Adipose tissue (tissue), 3 donors: ENCODE results near the gene SDR42E2. TPM values are rescaled to one million over a fixed set of nuclear protein-coding genes. Genes with fewer than 3 reads are reported as not detected.
"Not testable (repeated sequence)": the region's sequence is repeated elsewhere in the genome, so short reads cannot be mapped to it uniquely, and the experiment has no call there.

Source experiments
- H3K27ac ChIP-seq: one replicate; pipeline ENCODE4 v1.5.1; 2013; ENCODE audit warnings: low read depth, low read length
- WGBS, 3 donors: extraction: QIAGEN DNeasy Blood & Tissue Kit; methylation state at CpG; one replicate each; pipeline ENCODE4 v1.1.7; 2013; 5-methylcytosine and 5-hydroxymethylcytosine counted together
- polyA plus RNA-seq, 3 donors: library from polyadenylated mRNA; stranded (reverse); fragments of 200-250 nt; gene quantifications; one replicate each; pipeline ENCODE4 v1.2.3, GENCODE V29; 2013
- donor health status: healthy with polysubstance abuse.
- donor health status: Bipolar disorder and iron deficiency.
- donor health status: healthy.

Gene SDR42E2
- polyA plus RNA-seq, 3 donors, result not detected

- 95 to 98% (median 96%) methylated on average over 2 of the region's 2 CpGs for WGBS, 3 donors
- no peak overlapping the region for H3K27ac ChIP-seq
Observed at GRCh38 chr16:22204091-22204655, 41.9 kb downstream of the SDR42E2 start.

GRCh38 chr16:22205577-22206012 lies 43.3 kb downstream of the SDR42E2 start:
- 3 to 5% (median 4%) methylated on average over 11 of the region's 11 CpGs for whole genome bisulfite sequencing, 3 donors
- H3K27ac ChIP-seq, result no peak overlapping the region

- peak within 1 kb of the TSS; percentile 88 for H3K27ac ChIP-seq
- 0% methylated on average over 56 to 74 of the region's 74 CpGs for WGBS, 3 donors
Observed at GRCh38 chr16:22206013-22206841, 43.9 kb downstream of the SDR42E2 start, which contains the start of gene EEF2K. Gene EEF2K, plus strand, starts transcription at chr16:22206278. Its CDS starts 19,452 bp downstream, at chr16:22225730.

- peak overlapping the region; percentile 88 for H3K27ac ChIP-seq
- 5 to 6% (median 5%) methylated on average over 35 of the region's 35 CpGs for WGBS, 3 donors
Observed at GRCh38 chr16:22206842-22207714, 44.8 kb downstream of the SDR42E2 start.

GRCh38 chr16:22207715-22208360 lies 45.5 kb downstream of the SDR42E2 start:
- WGBS, 3 donors, result 43 to 60% (median 50%) methylated on average over 10 of the region's 10 CpGs
- H3K27ac ChIP-seq, result no peak overlapping the region

GRCh38 chr16:22210285-22210684 lies 48.0 kb downstream of the SDR42E2 start:
- WGBS, 3 donors, result 91 to 96% (median 95%) methylated on average over 6 of the region's 6 CpGs
- H3K27ac ChIP-seq, result no peak overlapping the region

GRCh38 chr16:22210854-22211253 lies 48.5 kb downstream of the SDR42E2 start:
- H3K27ac ChIP-seq, result no peak overlapping the region
- WGBS, 3 donors, result 77 to 80% (median 79%) methylated on average over 2 of the region's 2 CpGs

GRCh38 chr16:22213236-22213635 lies 50.9 kb downstream of the SDR42E2 start:
- no peak overlapping the region for H3K27ac ChIP-seq
- 60 to 91% (median 73%) methylated on average over 4 of the region's 4 CpGs for WGBS, 3 donors

- no peak overlapping the region for H3K27ac ChIP-seq
- WGBS, 3 donors, result 94 to 100% (median 98%) methylated on average over 3 of the region's 3 CpGs
Observed at GRCh38 chr16:22213801-22214200, 51.5 kb downstream of the SDR42E2 start.

- no peak overlapping the region for H3K27ac ChIP-seq
- WGBS, 3 donors, result 95 to 100% (median 95%) methylated on average over 2 of the region's 2 CpGs
Observed at GRCh38 chr16:22214402-22214801, 52.1 kb downstream of the SDR42E2 start.

GRCh38 chr16:22214889-22215288 lies 52.6 kb downstream of the SDR42E2 start:
- WGBS, 3 donors, result 84 to 88% (median 85%) methylated on average over 3 of the region's 3 CpGs
- no peak overlapping the region for H3K27ac ChIP-seq

- WGBS, 3 donors, result 43 to 72% (median 69%) methylated on average over 9 of the region's 9 CpGs
- no peak overlapping the region for H3K27ac ChIP-seq
Observed at GRCh38 chr16:22216191-22216831, 54.0 kb downstream of the SDR42E2 start.

- not testable (repeated sequence) for H3K27ac ChIP-seq
- 69 to 89% (median 74%) methylated on average over 6 to 7 of the region's 7 CpGs for WGBS, 3 donors
Observed at GRCh38 chr16:22216832-22217225, 54.5 kb downstream of the SDR42E2 start.

GRCh38 chr16:22217890-22218730 lies 55.8 kb downstream of the SDR42E2 start:
- 72 to 80% (median 73%) methylated on average over 18 of the region's 18 CpGs for WGBS, 3 donors
- no peak overlapping the region for H3K27ac ChIP-seq

GRCh38 chr16:22219389-22220068 lies 57.2 kb downstream of the SDR42E2 start:
- H3K27ac ChIP-seq, result no peak overlapping the region
- WGBS, 3 donors, result 94 to 98% (median 95%) methylated on average over 3 of the region's 3 CpGs

GRCh38 chr16:22220069-22220440 lies 57.7 kb downstream of the SDR42E2 start:
- 58 to 77% (median 68%) methylated on average over 11 of the region's 11 CpGs for WGBS, 3 donors
- H3K27ac ChIP-seq, result no peak overlapping the region

GRCh38 chr16:22220714-22221113 lies 58.4 kb downstream of the SDR42E2 start:
- 58 to 71% (median 62%) methylated on average over 9 of the region's 9 CpGs for WGBS, 3 donors
- no peak overlapping the region for H3K27ac ChIP-seq
